Measurements from ENCODE around the gene MSH4.

MSH4 gene

DNA sequence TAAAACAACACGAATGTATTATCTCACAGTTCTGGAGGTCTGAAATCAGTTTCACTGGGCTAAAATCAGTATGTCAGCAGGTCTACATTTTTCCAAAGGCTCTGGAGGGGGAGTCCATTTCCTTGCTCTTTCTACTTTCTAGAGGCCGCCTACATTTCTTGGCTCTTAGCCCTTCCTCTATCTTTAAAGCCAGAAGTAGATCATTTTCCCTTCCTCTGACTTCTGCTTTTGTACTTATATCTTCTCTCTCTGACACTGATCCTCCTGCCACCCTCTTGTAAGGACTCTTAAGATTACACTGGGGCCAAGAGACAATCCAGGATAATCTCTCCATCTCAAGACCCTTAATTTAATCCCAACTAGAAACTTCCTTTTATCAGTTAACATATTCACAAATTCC is 41.4 kb downstream of the MSH4 start:
- TF ChIP-seq, protein P1, sequence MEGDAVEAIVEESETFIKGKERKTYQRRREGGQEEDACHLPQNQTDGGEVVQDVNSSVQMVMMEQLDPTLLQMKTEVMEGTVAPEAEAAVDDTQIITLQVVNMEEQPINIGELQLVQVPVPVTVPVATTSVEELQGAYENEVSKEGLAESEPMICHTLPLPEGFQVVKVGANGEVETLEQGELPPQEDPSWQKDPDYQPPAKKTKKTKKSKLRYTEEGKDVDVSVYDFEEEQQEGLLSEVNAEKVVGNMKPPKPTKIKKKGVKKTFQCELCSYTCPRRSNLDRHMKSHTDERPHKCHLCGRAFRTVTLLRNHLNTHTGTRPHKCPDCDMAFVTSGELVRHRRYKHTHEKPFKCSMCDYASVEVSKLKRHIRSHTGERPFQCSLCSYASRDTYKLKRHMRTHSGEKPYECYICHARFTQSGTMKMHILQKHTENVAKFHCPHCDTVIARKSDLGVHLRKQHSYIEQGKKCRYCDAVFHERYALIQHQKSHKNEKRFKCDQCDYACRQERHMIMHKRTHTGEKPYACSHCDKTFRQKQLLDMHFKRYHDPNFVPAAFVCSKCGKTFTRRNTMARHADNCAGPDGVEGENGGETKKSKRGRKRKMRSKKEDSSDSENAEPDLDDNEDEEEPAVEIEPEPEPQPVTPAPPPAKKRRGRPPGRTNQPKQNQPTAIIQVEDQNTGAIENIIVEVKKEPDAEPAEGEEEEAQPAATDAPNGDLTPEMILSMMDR (IDR thresholded peaks at IDR 0.05; ENCODE audit: low read depth, low read length): no peak
- DNase-seq (ENCODE audit: low read depth, low spot score): no peak
- in situ Hi-C loops (cut with HindIII; ENCODE audit: low sequenced_read_pairs): no loop called here
- no peak overlapping the region for H3K4me3 ChIP-seq (ENCODE audit: low read depth, low read length)

DNA sequence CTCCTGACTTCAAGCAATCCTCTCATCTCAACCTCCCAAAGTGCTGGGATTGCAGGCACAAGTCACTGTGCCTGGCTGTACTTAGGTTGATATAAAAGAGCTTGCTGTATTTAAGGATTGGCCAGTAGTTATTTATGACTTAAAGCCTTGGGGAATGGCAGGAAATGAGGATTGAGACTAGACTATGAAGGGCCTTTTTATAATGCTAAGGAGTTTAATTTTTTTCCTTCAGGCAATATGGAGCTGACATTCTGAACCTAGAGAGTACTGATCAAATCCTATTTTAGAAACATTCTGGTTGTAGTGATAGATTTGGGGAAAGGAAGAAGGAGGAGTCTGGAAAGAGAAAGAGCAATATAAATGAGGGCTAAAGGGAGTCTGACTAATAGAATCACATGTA is 44.7 kb downstream of the MSH4 start:
- no peak for DNase-seq (ENCODE audit: low read depth, low spot score)
- in situ Hi-C loops (cut with HindIII; ENCODE audit: low sequenced_read_pairs): no loop called here
- TF ChIP-seq, protein P1 (IDR thresholded peaks at IDR 0.05; ENCODE audit: low read depth, low read length): no peak
- no peak overlapping the region for H3K4me3 ChIP-seq (ENCODE audit: low read depth, low read length)

DNA sequence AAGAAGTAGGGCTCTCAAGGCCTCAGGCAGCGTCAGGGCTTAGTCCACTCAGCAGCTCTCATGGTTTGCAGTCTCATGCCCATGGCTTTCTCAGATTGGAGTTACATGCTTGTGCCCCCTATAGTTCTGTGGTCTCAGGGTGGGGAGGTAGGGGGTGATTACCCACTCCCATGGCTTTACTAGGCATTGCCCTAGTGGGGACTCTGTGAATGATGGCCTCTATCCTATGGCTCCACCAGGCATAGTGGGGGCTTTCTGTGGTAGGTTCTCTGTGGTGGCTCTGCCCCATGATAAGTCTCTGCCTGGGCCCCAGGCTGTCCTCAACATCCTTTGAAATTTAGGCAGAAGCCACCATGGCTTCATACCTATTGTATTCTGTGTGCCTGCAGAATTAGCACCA is 48.9 kb downstream of the MSH4 start:
- TF ChIP-seq, protein P1 (IDR thresholded peaks at IDR 0.05; ENCODE audit: low read depth, low read length): no peak
- no peak overlapping the region for H3K4me3 ChIP-seq (ENCODE audit: low read depth, low read length)
- DNase-seq (ENCODE audit: low read depth, low spot score): no peak
- in situ Hi-C loops (cut with HindIII; ENCODE audit: low sequenced_read_pairs): no loop called here

DNA sequence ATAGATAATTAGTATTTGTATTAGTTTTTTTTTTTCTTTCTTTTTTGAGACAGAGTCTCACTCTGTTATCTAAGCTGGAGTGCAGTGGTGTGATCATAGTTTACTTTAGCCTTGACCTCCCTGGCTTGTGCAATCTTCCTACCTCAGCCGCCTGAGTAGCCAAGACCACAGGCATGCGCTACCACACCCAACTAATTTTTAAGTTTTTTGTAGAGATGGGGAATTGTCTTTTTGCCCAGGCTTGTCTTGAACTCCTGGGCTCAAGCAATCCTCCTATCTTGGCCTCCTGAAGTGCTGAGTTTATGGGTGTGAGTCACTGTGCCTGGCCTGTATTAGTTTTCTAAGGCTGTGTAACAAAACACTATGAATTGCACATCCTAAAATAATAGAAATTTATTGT is 58.3 kb downstream of the MSH4 start:
- in situ Hi-C loops (cut with HindIII; ENCODE audit: low sequenced_read_pairs): no loop called here
- peak; percentile 7 for DNase-seq (ENCODE audit: low read depth, low spot score)
- TF ChIP-seq, protein P1 (IDR thresholded peaks at IDR 0.05; ENCODE audit: low read depth, low read length): no peak
- H3K4me3 ChIP-seq (ENCODE audit: low read depth, low read length): no peak overlapping the region

DNA sequence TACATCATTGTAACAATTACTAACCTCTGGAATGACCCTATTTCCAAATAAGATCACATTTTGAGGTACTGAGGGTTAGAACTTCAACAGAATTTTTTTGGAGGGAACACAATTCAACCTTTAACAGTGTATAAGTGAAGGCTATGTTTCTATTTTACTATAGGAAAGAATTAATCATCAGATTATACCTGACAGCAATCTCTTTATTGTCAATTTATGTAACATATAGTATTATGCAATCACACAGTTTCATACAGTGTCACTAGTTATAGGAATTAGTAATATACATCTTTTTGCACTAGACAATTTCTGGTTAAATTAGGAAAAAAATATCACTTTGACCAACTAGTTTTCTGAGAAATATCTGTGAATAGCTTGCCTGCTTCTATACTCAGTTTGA is 59.1 kb downstream of the MSH4 start:
- TF ChIP-seq, protein P1 (IDR thresholded peaks at IDR 0.05; ENCODE audit: low read depth, low read length): no peak
- in situ Hi-C loops (cut with HindIII; ENCODE audit: low sequenced_read_pairs): no loop called here
- H3K4me3 ChIP-seq (ENCODE audit: low read depth, low read length): no peak overlapping the region
- no peak for DNase-seq (ENCODE audit: low read depth, low spot score)

DNA sequence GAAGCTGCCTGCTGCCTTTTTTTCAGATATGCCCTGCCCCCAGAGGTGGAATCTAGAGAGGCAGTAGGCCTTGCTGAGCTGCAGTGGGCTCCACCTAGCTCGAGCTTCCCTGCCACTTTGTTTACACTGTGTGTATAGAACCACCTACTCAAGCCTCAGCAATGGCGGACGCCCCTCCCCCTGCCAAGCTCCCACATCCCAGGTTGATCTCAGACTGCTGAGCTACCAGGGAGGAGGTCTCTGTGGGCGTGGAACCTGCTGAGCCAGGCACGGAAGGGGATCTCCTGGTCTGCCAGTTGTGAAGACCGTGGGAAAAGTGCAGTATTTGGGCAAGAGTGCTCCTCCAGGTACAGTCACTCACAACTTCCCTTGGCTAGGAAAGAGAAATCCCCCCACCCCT is 65.1 kb downstream of the MSH4 start:
- DNase-seq (ENCODE audit: low read depth, low spot score): no peak
- TF ChIP-seq, protein P1 (IDR thresholded peaks at IDR 0.05; ENCODE audit: low read depth, low read length): no peak
- H3K4me3 ChIP-seq (ENCODE audit: low read depth, low read length): no peak overlapping the region
- in situ Hi-C loops (cut with HindIII; ENCODE audit: low sequenced_read_pairs): no loop called here

DNA sequence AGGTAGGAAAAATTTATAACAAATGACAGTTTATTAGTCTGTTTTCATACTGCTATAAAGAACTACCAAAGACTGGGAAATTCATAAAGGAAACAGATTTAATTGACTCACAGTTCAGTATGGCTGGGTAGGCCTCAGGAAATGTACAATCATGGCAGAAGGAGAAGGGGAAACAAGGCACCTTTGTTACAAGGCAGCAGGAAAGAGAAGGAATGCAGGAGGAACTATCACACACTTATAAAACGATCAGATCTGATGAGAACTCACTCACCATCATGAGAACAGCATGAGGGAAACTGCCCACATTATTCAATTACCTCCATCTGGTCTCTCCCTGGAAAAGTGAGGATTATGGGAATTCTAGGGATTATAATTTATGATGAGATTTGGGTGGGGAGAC is 74.3 kb downstream of the MSH4 start:
- in situ Hi-C loops (cut with HindIII; ENCODE audit: low sequenced_read_pairs): no loop called here
- no peak overlapping the region for H3K4me3 ChIP-seq (ENCODE audit: low read depth, low read length)
- DNase-seq (ENCODE audit: low read depth, low spot score): no peak
- TF ChIP-seq, protein P1 (IDR thresholded peaks at IDR 0.05; ENCODE audit: low read depth, low read length): no peak

All from astrocyte of the spinal cord (primary cell).